Measurements from ENCODE around the gene EML4.

DNA sequence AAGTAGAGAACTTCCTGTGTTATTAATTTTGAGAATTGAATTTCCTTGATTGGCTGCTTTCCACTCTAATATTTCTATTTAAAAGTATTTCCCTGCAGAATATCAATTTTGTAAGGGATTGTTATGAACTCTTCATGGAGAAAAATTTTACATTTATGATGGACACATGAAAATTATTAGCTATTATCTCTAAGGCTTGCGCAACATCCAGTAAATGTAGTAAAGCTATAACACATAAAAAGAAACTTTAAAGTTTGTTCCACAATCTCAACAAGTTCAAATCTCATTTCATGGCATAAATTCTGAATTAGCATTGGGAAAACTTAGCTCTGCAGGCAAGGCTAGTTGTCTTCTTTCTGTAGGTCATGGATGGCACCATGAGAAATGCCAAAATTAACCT is 4.2 kb upstream of the EML4 start:
- TF ChIP-seq, protein P1, sequence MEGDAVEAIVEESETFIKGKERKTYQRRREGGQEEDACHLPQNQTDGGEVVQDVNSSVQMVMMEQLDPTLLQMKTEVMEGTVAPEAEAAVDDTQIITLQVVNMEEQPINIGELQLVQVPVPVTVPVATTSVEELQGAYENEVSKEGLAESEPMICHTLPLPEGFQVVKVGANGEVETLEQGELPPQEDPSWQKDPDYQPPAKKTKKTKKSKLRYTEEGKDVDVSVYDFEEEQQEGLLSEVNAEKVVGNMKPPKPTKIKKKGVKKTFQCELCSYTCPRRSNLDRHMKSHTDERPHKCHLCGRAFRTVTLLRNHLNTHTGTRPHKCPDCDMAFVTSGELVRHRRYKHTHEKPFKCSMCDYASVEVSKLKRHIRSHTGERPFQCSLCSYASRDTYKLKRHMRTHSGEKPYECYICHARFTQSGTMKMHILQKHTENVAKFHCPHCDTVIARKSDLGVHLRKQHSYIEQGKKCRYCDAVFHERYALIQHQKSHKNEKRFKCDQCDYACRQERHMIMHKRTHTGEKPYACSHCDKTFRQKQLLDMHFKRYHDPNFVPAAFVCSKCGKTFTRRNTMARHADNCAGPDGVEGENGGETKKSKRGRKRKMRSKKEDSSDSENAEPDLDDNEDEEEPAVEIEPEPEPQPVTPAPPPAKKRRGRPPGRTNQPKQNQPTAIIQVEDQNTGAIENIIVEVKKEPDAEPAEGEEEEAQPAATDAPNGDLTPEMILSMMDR (IDR thresholded peaks at IDR 0.05) = no peak
- TF ChIP-seq POLR2A (IDR thresholded peaks at IDR 0.05) (no peak), EP300 (IDR thresholded peaks at IDR 0.05) (no peak)

Measured in tibial nerve (tissue), 4 donors.